SU-DHL-6 (cell line): ENCODE results near the gene KCNK1.
"Not testable (repeated sequence)": the region's sequence is repeated elsewhere in the genome, so short reads cannot be mapped to it uniquely, and the experiment has no call there.

Experiments used
- H2AFZ ChIP-seq: fragments of 200-600 bp; sonication (generic); 2 replicates; pipeline ENCODE4 v1.6.1; 2014; ENCODE audit warnings: low read depth, mild to moderate bottlenecking, moderate library complexity, mixed read lengths, antibody characterized with exemption, low read length; ENCODE audit not compliant: severe bottlenecking
- H3F3A ChIP-seq: fragments of 200-600 bp; shearing (Covaris generic); 2 replicates; pipeline ENCODE4 v1.6.0; 2016; ENCODE audit warnings: antibody characterized with exemption, mild to moderate bottlenecking; ENCODE audit not compliant: insufficient read depth
- H3K27ac ChIP-seq: fragments of 200-600 bp; sonication (generic); 2 replicates; pipeline ENCODE4 v1.5.1; 2016; ENCODE audit warnings: low read depth, mild to moderate bottlenecking, low read length, moderate library complexity, mixed read lengths
- H3K27me3 ChIP-seq: fragments of 200-600 bp; sonication (generic), shearing (Covaris generic); 2 replicates; pipeline ENCODE4 v1.6.0; 2014; ENCODE audit warnings: mild to moderate bottlenecking, low read length
- H3K36me3 ChIP-seq: fragments of 200-600 bp; sonication (generic); 2 replicates; pipeline ENCODE4 v1.6.1; 2014; ENCODE audit warnings: mild to moderate bottlenecking, low read length, mixed read lengths
- H3K4me2 ChIP-seq: fragments of 300-600, 200-600 bp; shearing (Covaris generic), sonication (generic); 2 replicates; pipeline ENCODE4 v1.6.0; 2014; ENCODE audit warnings: low read length, low read depth, mild to moderate bottlenecking; ENCODE audit not compliant: poor library complexity, severe bottlenecking
- H3K4me3 ChIP-seq: fragments of 200-600 bp; sonication (generic); 2 replicates; pipeline ENCODE4 v1.5.1; 2014; ENCODE audit warnings: antibody characterized with exemption, low read length, mild to moderate bottlenecking, mixed read lengths; ENCODE audit not compliant: insufficient read depth, poor library complexity, severe bottlenecking
- H3K79me2 ChIP-seq: fragments of 200-600 bp; sonication (generic); 2 replicates; pipeline ENCODE4 v1.6.1; 2014; ENCODE audit warnings: mild to moderate bottlenecking, low read length, moderate library complexity; ENCODE audit not compliant: insufficient read depth
- H3K9ac ChIP-seq: fragments of 200-600 bp; sonication (generic); 2 replicates; pipeline ENCODE4 v1.7.0; 2014; ENCODE audit warnings: mild to moderate bottlenecking, low read length
- H3K9me2 ChIP-seq: fragments of 200-600 bp; sonication (generic); replicated peaks from 2 replicates; pipeline ENCODE4 v1.6.1; 2014; ENCODE audit warnings: low read length; ENCODE audit not compliant: insufficient read depth
- H3K9me3 ChIP-seq: fragments of 200-600 bp; sonication (generic); 2 replicates; pipeline ENCODE4 v1.6.1; 2014; ENCODE audit warnings: low read length, mixed read lengths; ENCODE audit not compliant: insufficient read depth
- H4K20me1 ChIP-seq: fragments of 200-600 bp; sonication (generic); 2 replicates; pipeline ENCODE4 v1.6.1; 2014; ENCODE audit warnings: low read depth, mild to moderate bottlenecking, antibody characterized with exemption, low read length, moderate library complexity, mixed read lengths
- EZH2phosphoT487 ChIP-seq: fragments of 200-600 bp; sonication (generic), shearing (Covaris generic); conservative IDR thresholded peaks from 2 replicates; pipeline ENCODE4 v1.6.1; 2018; ENCODE audit warnings: mild to moderate bottlenecking, antibody characterized with exemption, low read length, moderate library complexity, mixed read lengths
- TF ChIP-seq, protein P1 (sequence below): fragments of 200-600 bp; sonication (generic); IDR thresholded peaks from one replicate; pipeline ENCODE4 v1.5.1; 2017; ENCODE audit warnings: antibody characterized with exemption, mild to moderate bottlenecking, low read length, moderate library complexity; ENCODE audit not compliant: insufficient read depth, poor library complexity, severe bottlenecking

The KCNK1 gene

DNA sequence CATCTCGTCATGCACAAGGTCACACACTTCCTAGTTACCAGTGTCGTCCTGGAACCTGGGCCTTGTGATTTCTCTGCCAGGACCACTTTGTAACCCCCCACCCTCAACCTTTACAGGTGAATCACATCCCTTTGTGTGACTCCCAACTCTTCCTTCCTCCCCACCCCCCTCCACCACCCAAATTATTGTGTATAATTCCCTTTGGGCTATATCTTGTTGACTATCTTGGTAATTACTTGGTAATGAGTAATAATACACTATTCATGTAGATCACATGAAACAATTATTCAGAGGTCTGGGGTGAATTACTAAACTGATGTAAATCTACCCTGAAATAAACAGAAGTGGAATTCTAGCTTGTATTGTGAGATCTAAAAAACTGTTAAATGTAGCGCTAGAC, 1.7 kb downstream of the KCNK1 start:
- no peak overlapping the region for H3K9ac ChIP-seq
- H3K79me2 ChIP-seq, result no peaks in the 10 kb centered on the region
- no peaks in the 10 kb centered on the region for H3K27me3 ChIP-seq

DNA sequence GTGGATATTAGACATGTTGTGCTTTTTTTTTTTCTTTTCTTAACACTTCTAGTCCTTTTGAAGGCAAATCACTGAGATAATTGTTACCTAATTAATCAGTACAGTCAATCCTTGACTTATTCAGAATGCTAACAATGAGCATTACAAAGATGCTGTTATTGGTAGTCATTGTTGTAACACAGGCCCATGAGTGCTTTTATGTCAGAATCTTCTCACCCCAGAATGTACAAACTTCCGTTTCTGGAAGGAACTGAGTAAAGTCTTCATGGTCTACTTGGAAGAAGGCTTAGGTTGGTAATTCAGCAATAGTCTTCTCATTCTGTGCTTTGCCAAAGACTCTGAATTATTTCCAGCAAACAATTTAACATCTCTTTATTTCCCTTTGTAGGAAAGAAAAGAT, 3.1 kb downstream of the KCNK1 start:
- Histone ChIP-seq H3K79me2 (no peaks in the 10 kb centered on the region), H3K36me3 (no peaks in the 10 kb centered on the region), H3K27ac (no peak overlapping the region), H4K20me1 (no peaks in the 10 kb centered on the region), H3F3A (no peaks in the 10 kb centered on the region), H3K9ac (no peak overlapping the region), H3K9me3 (no peaks in the 10 kb centered on the region), H3K9me2 (no peaks in the 10 kb centered on the region), H3K27me3 (no peaks in the 10 kb centered on the region), H3K4me3 (no peak overlapping the region), H3K4me2 (no peak overlapping the region), H2AFZ (no peak overlapping the region)
- no peak for TF ChIP-seq EZH2phosphoT487

More for the DNA sequence above, 1.7 kb downstream of the KCNK1 start:
- Histone ChIP-seq H3K27ac (no peak overlapping the region), H4K20me1 (no peaks in the 10 kb centered on the region), H3K4me3 (no peak overlapping the region), H3F3A (no peaks in the 10 kb centered on the region), H2AFZ (no peak overlapping the region), H3K36me3 (no peaks in the 10 kb centered on the region), H3K9me2 (no peaks in the 10 kb centered on the region), H3K9me3 (no peaks in the 10 kb centered on the region), H3K4me2 (no peak overlapping the region)
- TF ChIP-seq, protein P1, sequence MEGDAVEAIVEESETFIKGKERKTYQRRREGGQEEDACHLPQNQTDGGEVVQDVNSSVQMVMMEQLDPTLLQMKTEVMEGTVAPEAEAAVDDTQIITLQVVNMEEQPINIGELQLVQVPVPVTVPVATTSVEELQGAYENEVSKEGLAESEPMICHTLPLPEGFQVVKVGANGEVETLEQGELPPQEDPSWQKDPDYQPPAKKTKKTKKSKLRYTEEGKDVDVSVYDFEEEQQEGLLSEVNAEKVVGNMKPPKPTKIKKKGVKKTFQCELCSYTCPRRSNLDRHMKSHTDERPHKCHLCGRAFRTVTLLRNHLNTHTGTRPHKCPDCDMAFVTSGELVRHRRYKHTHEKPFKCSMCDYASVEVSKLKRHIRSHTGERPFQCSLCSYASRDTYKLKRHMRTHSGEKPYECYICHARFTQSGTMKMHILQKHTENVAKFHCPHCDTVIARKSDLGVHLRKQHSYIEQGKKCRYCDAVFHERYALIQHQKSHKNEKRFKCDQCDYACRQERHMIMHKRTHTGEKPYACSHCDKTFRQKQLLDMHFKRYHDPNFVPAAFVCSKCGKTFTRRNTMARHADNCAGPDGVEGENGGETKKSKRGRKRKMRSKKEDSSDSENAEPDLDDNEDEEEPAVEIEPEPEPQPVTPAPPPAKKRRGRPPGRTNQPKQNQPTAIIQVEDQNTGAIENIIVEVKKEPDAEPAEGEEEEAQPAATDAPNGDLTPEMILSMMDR, result no peak
- TF ChIP-seq EZH2phosphoT487, result no peak

DNA sequence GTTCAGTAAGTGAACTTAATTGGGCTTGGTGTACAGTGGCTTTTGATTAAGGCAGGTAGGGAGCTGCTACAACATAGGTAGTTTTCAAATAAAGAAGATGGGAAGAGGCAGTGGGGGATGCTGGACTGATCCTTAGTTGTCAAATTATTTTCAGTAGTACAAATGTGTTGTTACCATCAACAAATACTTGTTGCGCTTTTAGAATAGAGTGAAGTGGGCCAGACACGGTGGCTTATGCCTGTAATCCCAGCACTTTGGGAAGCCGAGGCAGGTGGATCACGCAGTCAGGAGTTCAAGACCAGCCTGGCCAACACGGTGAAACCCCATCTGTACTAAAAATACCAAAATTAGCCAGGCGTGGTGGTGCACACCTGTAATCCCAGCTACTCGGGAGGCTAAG, 5.5 kb downstream of the KCNK1 start:
- not testable (repeated sequence) for H3K27ac ChIP-seq, H3K36me3 ChIP-seq, H3F3A ChIP-seq, H3K4me2 ChIP-seq, H3K79me2 ChIP-seq, H3K9me2 ChIP-seq, H3K9ac ChIP-seq, H2AFZ ChIP-seq, H3K9me3 ChIP-seq, H3K27me3 ChIP-seq, H3K4me3 ChIP-seq, H4K20me1 ChIP-seq

DNA sequence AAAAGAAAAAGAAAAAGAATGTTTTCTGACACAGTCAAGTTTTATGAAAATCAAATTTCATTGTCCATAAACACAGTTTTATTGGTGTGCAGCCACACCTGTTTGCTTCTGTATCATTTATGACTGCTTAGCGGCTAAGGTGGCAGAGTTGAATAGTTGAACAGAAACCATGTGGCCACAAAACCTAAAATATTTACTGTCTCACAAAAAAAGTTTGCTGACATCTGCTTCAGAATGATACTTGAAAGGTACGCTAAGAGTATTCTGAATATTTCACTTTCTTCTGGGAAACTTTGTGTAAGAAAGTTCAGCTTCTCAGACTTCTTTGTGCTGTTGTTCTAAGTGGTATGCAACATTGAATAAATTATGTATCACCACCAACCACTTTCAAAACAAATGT, 6.2 kb downstream of the KCNK1 start:
- no peaks in the 10 kb centered on the region for H3K79me2 ChIP-seq
- no peak overlapping the region for H3K4me2 ChIP-seq

More for the DNA sequence above, 6.2 kb downstream of the KCNK1 start:
- Histone ChIP-seq H3K27me3 (no peaks in the 10 kb centered on the region; the same call in 1 of the 2 replicates), H3K36me3 (no peaks in the 10 kb centered on the region), H3K9me3 (no peaks in the 10 kb centered on the region), H3F3A (no peaks in the 10 kb centered on the region), H4K20me1 (no peaks in the 10 kb centered on the region), H3K4me3 (no peak overlapping the region), H3K27ac (no peak overlapping the region), H3K9me2 (no peaks in the 10 kb centered on the region), H2AFZ (no peak overlapping the region), H3K9ac (no peak overlapping the region)
- TF ChIP-seq EZH2phosphoT487, result no peak
- TF ChIP-seq, protein P1, result no peak
